Measurements from ENCODE around the gene PTPRO. TPM values are rescaled to one million over a fixed set of nuclear protein-coding genes. Genes with fewer than 3 reads are reported as not detected.

PTPRO gene
- 0.91 TPM for total RNA-seq
- long read RNA-seq, partial matches to known transcripts, result 0 of 1 reads
- long read RNA-seq, other reads (novel, unspliced or antisense), result 0 of 1 reads

GRCh38 chr12:15322164-15323061, at the start of gene PTPRO:
Gene PTPRO (plus strand): TSS chr12:15322508.
- no peak for DNase-seq
- ATAC-seq (ENCODE audit: poor library complexity), result no peak
- intact Hi-C loops (cut with DNase I), result no loop called here

- intact Hi-C loops (cut with DNase I), result loop anchor here (10.0 kb wide), 1 partner anchor 311 kb away; no protein-coding TSS in a partner anchor
- ATAC-seq (ENCODE audit: poor library complexity), result no peak
- no peak for DNase-seq
Observed at GRCh38 chr12:15273896-15274295, 48.4 kb upstream of the PTPRO start.

- ATAC-seq (ENCODE audit: poor library complexity) (no peak), DNase-seq (no peak)
- intact Hi-C loops (cut with DNase I), result loop anchor here (10.0 kb wide), 1 partner anchor 310 kb away; no protein-coding TSS in a partner anchor
Observed at GRCh38 chr12:15274561-15274967, 47.7 kb upstream of the PTPRO start.

- intact Hi-C loops (cut with DNase I), result loop anchor here (5.0 to 10.0 kb wide), 3 partner anchors 246 to 581 kb away; no protein-coding TSS in a partner anchor
- DNase-seq, result no peak
- peak; percentile 54 for ATAC-seq (ENCODE audit: poor library complexity)
Observed at GRCh38 chr12:15276088-15276698, 46.1 kb upstream of the PTPRO start.

DNA sequence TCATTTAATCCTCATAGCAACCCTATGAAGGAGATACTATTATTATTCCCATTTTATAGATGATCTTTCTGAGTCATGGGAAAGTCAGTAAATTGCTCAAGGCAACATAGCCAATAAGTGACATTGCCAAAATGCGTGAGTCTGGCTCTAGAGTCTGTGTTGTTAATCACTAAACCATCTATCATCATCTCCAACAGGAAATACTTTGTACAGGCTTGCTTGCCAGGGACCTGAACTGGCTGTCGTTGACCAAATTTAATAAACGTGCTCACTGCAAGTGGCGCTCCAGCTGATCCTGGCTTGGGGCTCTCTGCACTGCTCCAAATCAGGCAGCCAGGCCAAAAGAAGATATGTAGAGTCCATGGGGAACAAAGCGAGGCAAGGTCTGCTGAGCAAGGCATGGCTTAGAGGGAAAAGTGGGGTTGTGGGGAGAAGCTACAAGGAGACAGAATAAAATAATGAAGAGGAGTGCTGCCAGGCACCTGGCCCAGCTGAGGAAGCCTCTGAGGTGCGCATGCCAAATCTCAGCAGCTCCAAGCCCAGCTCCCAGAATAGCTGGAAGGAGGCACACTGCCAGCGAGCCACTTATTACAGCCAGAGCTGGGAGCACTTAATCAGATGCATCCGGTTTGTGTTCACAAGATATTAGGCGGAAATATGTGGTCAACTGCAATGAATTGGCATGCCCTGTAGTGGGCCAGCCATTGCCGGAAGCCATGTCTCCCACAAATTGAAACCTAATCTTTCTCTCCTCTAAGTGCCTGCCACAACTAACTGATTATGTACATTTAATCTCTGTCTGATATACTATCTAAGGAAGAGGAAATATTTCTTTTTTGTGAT, 43.3 kb upstream of the PTPRO start:
- intact Hi-C loops (cut with DNase I), result loop anchor here (5.0 to 10.0 kb wide), 3 partner anchors 243 to 578 kb away; no protein-coding TSS in a partner anchor
- DNase-seq, result peak; percentile 91

DNA sequence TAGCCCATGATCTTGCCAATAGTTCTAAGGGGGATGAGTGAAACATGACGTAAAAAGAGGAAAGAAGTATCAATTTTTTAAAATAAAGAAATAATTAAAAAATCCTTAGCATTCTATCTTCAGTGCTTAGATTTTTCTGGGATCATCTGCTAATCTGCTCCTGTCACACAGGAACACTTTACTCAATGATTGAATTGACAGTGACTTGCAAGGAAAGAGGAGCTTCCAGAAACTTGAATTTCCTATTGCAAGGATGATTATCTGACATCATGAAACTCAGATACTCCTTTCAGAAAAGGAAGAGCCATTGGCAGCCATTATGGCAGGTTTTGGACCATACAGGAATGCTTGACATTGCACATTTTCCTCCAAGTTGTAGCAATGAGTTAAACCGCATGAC, 41.4 kb upstream of the PTPRO start:
- no peak for DNase-seq
- intact Hi-C loops (cut with DNase I), result no loop called here
- no peak for ATAC-seq (ENCODE audit: poor library complexity)

More for the DNA sequence above, 43.3 kb upstream of the PTPRO start:
- ATAC-seq (ENCODE audit: poor library complexity), result peak; percentile 96

GRCh38 chr12:15289192-15289591, 33.1 kb upstream of the PTPRO start:
- no peak for ATAC-seq (ENCODE audit: poor library complexity)
- DNase-seq, result no peak
- intact Hi-C loops (cut with DNase I), result no loop called here

DNA sequence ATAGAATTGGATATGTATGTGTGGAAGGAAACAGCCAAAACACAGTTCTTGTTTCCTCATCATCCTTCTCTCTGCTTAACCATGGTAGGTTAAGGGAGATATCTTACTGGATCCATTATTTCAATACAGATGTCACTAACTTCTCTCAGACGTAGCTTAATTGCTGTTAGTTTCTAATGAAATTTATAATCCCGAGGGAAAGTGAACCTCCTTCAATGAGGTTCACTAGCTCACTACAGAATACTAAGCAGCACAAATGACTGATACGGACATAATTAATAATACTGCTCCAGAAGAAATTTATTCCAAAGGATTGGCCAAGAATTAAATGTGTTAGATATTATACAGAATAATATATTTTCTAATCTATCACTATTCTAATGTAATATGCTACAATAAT, 28.6 kb upstream of the PTPRO start:
- intact Hi-C loops (cut with DNase I), result no loop called here
- no peak for ATAC-seq (ENCODE audit: poor library complexity)
- DNase-seq, result no peak

- DNase-seq (no peak), ATAC-seq (ENCODE audit: poor library complexity) (no peak)
- intact Hi-C loops (cut with DNase I), result no loop called here
Observed at GRCh38 chr12:15299947-15300346, 22.4 kb upstream of the PTPRO start.

DNA sequence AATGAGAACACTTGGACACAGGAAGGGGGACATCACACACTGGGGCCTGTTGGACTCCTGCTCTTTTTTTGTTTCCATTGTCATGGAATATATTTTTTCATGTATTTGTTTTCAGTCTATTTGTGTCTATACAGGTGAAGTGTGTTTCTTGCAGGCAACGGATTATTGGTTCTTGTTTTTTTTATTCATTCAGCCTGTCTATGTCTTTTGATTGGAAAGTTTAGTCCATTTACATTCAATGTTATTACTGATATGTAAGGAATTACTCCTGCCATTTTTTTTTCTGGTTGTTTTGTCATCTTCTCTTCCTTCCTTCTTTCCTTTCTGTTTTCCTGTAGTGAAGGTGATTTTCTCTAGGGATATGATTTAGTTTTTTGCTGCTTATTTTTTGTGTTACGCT, 18.0 kb upstream of the PTPRO start:
- ATAC-seq (ENCODE audit: poor library complexity) (no peak), DNase-seq (no peak)
- intact Hi-C loops (cut with DNase I), result no loop called here

- no peak for DNase-seq
- ATAC-seq (ENCODE audit: poor library complexity), result no peak
- intact Hi-C loops (cut with DNase I), result no loop called here
Observed at GRCh38 chr12:15306605-15307004, 15.7 kb upstream of the PTPRO start.

DNA sequence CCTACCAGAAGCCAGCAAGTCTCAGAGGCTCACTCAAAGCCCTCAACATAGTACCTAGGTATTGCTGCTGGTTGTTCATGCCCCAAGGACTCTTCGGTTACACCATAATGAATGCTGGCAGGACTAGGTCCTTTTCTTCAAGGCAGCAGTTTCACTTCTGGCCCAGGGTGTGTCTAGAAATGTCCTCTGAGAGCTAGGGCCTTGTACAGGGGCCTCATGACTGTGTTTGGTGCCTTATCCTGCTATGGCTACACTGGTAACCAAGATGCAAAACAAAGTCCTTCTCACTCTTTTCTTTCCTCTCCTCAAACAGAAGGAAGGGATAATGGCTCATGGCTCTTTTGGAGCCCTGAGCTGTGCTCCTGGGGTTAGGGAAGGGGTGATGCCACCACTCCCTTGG, 15.2 kb upstream of the PTPRO start:
- ATAC-seq (ENCODE audit: poor library complexity), result no peak

DNA sequence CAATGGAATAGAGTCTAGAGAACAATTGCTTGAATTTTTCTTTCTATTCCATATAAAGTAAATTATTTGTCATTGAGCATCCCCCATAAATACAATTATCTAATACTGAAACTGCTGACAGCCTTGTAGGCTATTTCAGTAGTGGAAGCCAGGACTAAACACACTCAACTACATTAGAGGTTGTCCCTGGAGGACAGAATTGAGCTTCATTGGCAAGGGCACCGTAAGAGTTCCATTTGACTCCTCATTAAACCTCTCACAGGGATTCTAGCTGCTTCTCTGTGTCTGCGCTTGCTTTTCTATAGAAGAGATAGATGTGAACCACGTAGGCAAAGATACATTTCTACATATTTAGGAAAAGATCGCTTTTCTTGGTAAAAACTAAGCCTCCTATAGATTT, 3.5 kb upstream of the PTPRO start:
- DNase-seq (no peak), ATAC-seq (ENCODE audit: poor library complexity) (no peak)
- intact Hi-C loops (cut with DNase I), result no loop called here

More for the DNA sequence above, 15.2 kb upstream of the PTPRO start:
- no peak for DNase-seq
- intact Hi-C loops (cut with DNase I), result no loop called here

DNA sequence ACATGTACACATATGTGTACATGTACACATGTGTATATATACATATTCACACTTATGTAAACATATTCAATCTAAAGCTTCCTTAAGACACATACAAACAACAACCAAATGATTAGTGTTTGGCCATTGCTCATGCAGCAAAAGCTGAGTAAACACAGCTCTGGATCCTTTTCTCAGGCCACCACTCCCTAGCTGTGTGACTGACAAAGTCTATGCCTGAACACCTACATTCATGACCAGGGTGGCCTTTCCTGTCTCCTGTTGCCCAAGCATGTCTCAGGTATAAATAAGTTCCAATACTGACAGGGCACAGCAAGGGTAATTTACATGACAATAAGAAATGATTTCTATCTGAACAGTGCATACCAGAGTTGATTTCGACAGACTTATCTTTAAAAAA, 1.4 kb upstream of the PTPRO start:
- intact Hi-C loops (cut with DNase I), result no loop called here
- DNase-seq (no peak), ATAC-seq (ENCODE audit: poor library complexity) (no peak)

DNA sequence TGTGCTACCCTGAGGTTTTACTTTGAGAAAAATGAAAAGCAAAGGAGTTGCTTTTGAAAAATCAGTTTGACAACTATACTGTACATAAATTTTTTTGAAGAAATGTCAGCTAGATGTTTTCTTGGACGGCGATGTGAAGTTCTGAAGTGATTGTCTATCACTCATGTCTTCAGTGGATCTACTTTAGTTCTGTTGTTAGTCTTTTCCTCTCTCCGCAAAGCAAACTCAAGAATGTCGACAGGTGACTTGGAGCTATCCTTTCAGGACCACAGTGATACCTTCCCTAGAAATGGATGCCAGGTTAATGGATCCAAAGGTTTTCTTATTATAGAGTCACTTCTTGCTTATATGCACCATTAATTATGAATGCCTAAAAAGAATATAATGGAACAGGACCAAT, 1.2 kb downstream of the PTPRO start:
- DNase-seq, result no peak
- no peak for ATAC-seq (ENCODE audit: poor library complexity)

GRCh38 chr12:15329891-15330290, 7.6 kb downstream of the PTPRO start:
- no peak for DNase-seq
- ATAC-seq (ENCODE audit: poor library complexity), result no peak
- intact Hi-C loops (cut with DNase I), result no loop called here

More for the DNA sequence above, 1.2 kb downstream of the PTPRO start:
- intact Hi-C loops (cut with DNase I), result no loop called here

- intact Hi-C loops (cut with DNase I), result no loop called here
- DNase-seq (no peak), ATAC-seq (ENCODE audit: poor library complexity) (no peak)
Observed at GRCh38 chr12:15334225-15334624, 11.9 kb downstream of the PTPRO start.

DNA sequence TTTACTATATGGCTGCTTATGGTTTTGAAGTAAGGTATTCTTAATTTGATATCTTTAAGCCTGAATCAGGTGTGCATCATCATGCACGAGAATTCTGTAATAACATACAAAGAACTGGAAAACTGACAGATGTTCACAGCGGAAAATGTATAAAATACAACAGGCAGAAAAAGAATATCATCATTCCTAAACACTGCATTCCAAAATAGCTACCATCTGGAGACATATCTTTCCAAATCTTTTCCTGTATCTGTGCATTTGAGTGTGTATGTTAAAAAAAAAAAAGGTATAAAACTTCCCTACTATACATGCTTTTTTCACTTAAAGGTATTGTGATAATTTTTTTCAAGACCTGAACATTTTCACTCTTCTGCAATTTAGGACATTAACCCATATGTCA, 13.7 kb downstream of the PTPRO start:
- ATAC-seq (ENCODE audit: poor library complexity) (no peak), DNase-seq (no peak)
- intact Hi-C loops (cut with DNase I), result no loop called here

Data from Right ventricle myocardium superior (tissue), 1 donor.